GM23338 (cell line): Measurements from ENCODE around the gene MRPS16.
"Not testable (repeated sequence)": the region's sequence is repeated elsewhere in the genome, so short reads cannot be mapped to it uniquely, and the experiment has no call there.

ENCODE experiments used
- CREB1 ChIP-seq: fragments of 250-450 bp; sonication (Bioruptor Pico); IDR thresholded peaks from 2 replicates; pipeline ENCODE4 v1.5.0; 2020; ENCODE audit warnings: low read depth, mild to moderate bottlenecking, moderate library complexity
- CTCF ChIP-seq, 2 experiments: fragments of 200-600 bp in 1 of 2; sonication (generic) in 1 of 2; conservative IDR thresholded peaks; 2 replicates each; pipeline versions ENCODE4 v1.5.1 to v1.6.1; 2016 to 2017; ENCODE audit warnings: antibody characterized with exemption in 2 of 2, low read depth in 2 of 2, mild to moderate bottlenecking in 2 of 2, moderate library complexity in 1 of 2
- EZH2 ChIP-seq: fragments of 200-600 bp; sonication (generic); IDR thresholded peaks from one replicate; pipeline ENCODE4 v1.8.0; 2017; ENCODE audit warnings: antibody characterized with exemption, mild to moderate bottlenecking, low read depth; ENCODE audit not compliant: unreplicated experiment
- EZH2phosphoT487 ChIP-seq: fragments of 200-600 bp; sonication (generic); IDR thresholded peaks from one replicate; pipeline ENCODE4 v1.8.1; 2018; ENCODE audit warnings: antibody characterized with exemption; ENCODE audit not compliant: unreplicated experiment
- JUNB ChIP-seq: IDR thresholded peaks from one replicate; pipeline ENCODE4 v1.6.1; 2016; ENCODE audit warnings: antibody characterized with exemption; ENCODE audit not compliant: unreplicated experiment
- NANOG ChIP-seq: IDR thresholded peaks from 2 replicates; pipeline ENCODE4 v1.6.1; 2016; ENCODE audit warnings: antibody characterized with exemption, borderline replicate concordance
- POLR2AphosphoS5 ChIP-seq: IDR thresholded peaks from 2 replicates; pipeline ENCODE4 v1.6.1; 2016; ENCODE audit warnings: antibody characterized with exemption, low read depth
- STAT1 ChIP-seq: IDR thresholded peaks from one replicate; pipeline ENCODE4 v1.6.1; 2016; ENCODE audit warnings: antibody characterized with exemption; ENCODE audit not compliant: unreplicated experiment
- ZNF114 ChIP-seq: fragments of 250-450 bp; sonication (Bioruptor Pico); IDR thresholded peaks from 2 replicates; pipeline ENCODE4 v1.5.0; 2020; ENCODE audit warnings: mild to moderate bottlenecking, moderate library complexity
- TF ChIP-seq, protein P1 (sequence below): IDR thresholded peaks from one replicate; pipeline ENCODE4 v1.6.1; 2018; ENCODE audit warnings: antibody characterized with exemption; ENCODE audit not compliant: unreplicated experiment
- TF ChIP-seq, protein P2 (sequence below): fragments of 250-450 bp; sonication (Bioruptor Pico); IDR thresholded peaks from 2 replicates; pipeline ENCODE4 v1.5.0; 2020; ENCODE audit warnings: mild to moderate bottlenecking, moderate library complexity
- TF ChIP-seq, protein P3 (sequence below): IDR thresholded peaks from 2 replicates; pipeline ENCODE4 v1.6.1; 2016; ENCODE audit warnings: antibody characterized with exemption

- not testable (repeated sequence) for TF ChIP-seq CTCF (conservative IDR thresholded peaks at IDR 0.05; ENCODE audit: low read depth in 2 of 2); EZH2; CREB1; ZNF114 (CRISPR knock-in tag); NANOG; POLR2AphosphoS5; EZH2phosphoT487; STAT1; JUNB
- TF ChIP-seq, protein P1, sequence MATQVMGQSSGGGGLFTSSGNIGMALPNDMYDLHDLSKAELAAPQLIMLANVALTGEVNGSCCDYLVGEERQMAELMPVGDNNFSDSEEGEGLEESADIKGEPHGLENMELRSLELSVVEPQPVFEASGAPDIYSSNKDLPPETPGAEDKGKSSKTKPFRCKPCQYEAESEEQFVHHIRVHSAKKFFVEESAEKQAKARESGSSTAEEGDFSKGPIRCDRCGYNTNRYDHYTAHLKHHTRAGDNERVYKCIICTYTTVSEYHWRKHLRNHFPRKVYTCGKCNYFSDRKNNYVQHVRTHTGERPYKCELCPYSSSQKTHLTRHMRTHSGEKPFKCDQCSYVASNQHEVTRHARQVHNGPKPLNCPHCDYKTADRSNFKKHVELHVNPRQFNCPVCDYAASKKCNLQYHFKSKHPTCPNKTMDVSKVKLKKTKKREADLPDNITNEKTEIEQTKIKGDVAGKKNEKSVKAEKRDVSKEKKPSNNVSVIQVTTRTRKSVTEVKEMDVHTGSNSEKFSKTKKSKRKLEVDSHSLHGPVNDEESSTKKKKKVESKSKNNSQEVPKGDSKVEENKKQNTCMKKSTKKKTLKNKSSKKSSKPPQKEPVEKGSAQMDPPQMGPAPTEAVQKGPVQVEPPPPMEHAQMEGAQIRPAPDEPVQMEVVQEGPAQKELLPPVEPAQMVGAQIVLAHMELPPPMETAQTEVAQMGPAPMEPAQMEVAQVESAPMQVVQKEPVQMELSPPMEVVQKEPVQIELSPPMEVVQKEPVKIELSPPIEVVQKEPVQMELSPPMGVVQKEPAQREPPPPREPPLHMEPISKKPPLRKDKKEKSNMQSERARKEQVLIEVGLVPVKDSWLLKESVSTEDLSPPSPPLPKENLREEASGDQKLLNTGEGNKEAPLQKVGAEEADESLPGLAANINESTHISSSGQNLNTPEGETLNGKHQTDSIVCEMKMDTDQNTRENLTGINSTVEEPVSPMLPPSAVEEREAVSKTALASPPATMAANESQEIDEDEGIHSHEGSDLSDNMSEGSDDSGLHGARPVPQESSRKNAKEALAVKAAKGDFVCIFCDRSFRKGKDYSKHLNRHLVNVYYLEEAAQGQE: not testable (repeated sequence)
- TF ChIP-seq, protein P2, sequence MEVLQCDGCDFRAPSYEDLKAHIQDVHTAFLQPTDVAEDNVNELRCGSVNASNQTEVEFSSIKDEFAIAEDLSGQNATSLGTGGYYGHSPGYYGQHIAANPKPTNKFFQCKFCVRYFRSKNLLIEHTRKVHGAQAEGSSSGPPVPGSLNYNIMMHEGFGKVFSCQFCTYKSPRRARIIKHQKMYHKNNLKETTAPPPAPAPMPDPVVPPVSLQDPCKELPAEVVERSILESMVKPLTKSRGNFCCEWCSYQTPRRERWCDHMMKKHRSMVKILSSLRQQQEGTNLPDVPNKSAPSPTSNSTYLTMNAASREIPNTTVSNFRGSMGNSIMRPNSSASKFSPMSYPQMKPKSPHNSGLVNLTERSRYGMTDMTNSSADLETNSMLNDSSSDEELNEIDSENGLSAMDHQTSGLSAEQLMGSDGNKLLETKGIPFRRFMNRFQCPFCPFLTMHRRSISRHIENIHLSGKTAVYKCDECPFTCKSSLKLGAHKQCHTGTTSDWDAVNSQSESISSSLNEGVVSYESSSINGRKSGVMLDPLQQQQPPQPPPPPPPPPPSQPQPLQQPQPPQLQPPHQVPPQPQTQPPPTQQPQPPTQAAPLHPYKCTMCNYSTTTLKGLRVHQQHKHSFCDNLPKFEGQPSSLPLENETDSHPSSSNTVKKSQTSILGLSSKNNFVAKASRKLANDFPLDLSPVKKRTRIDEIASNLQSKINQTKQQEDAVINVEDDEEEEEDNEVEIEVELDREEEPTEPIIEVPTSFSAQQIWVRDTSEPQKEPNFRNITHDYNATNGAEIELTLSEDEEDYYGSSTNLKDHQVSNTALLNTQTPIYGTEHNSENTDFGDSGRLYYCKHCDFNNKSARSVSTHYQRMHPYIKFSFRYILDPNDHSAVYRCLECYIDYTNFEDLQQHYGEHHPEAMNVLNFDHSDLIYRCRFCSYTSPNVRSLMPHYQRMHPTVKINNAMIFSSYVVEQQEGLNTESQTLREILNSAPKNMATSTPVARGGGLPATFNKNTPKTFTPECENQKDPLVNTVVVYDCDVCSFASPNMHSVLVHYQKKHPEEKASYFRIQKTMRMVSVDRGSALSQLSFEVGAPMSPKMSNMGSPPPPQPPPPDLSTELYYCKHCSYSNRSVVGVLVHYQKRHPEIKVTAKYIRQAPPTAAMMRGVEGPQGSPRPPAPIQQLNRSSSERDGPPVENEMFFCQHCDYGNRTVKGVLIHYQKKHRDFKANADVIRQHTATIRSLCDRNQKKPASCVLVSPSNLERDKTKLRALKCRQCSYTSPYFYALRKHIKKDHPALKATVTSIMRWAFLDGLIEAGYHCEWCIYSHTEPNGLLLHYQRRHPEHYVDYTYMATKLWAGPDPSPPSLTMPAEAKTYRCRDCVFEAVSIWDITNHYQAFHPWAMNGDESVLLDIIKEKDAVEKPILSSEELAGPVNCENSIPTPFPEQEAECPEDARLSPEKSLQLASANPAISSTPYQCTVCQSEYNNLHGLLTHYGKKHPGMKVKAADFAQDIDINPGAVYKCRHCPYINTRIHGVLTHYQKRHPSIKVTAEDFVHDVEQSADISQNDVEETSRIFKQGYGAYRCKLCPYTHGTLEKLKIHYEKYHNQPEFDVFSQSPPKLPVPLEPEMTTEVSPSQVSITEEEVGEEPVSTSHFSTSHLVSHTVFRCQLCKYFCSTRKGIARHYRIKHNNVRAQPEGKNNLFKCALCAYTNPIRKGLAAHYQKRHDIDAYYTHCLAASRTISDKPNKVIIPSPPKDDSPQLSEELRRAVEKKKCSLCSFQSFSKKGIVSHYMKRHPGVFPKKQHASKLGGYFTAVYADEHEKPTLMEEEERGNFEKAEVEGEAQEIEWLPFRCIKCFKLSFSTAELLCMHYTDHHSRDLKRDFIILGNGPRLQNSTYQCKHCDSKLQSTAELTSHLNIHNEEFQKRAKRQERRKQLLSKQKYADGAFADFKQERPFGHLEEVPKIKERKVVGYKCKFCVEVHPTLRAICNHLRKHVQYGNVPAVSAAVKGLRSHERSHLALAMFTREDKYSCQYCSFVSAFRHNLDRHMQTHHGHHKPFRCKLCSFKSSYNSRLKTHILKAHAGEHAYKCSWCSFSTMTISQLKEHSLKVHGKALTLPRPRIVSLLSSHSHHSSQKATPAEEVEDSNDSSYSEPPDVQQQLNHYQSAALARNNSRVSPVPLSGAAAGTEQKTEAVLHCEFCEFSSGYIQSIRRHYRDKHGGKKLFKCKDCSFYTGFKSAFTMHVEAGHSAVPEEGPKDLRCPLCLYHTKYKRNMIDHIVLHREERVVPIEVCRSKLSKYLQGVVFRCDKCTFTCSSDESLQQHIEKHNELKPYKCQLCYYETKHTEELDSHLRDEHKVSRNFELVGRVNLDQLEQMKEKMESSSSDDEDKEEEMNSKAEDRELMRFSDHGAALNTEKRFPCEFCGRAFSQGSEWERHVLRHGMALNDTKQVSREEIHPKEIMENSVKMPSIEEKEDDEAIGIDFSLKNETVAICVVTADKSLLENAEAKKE: not testable (repeated sequence)
- TF ChIP-seq, protein P3, sequence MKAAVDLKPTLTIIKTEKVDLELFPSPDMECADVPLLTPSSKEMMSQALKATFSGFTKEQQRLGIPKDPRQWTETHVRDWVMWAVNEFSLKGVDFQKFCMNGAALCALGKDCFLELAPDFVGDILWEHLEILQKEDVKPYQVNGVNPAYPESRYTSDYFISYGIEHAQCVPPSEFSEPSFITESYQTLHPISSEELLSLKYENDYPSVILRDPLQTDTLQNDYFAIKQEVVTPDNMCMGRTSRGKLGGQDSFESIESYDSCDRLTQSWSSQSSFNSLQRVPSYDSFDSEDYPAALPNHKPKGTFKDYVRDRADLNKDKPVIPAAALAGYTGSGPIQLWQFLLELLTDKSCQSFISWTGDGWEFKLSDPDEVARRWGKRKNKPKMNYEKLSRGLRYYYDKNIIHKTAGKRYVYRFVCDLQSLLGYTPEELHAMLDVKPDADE: not testable (repeated sequence)
These were observed 6.2 kb upstream of the MRPS16 start for GRCh38 chr10:73258612-73259011.
